ENCODE data around the gene REG4.

GRCh38 chr1:119774746-119775490 lies 36.3 kb downstream of the REG4 start:
- TF ChIP-seq CTCF (IDR thresholded peaks at IDR 0.05; ENCODE audit: poor library complexity, severe bottlenecking) (no peak), POLR2AphosphoS5 (IDR thresholded peaks at IDR 0.05) (no peak), EP300 (conservative IDR thresholded peaks at IDR 0.05; ENCODE audit: poor library complexity, severe bottlenecking) (no peak), TAF1 (IDR thresholded peaks at IDR 0.05; ENCODE audit: low read depth) (no peak)
